ENCODE measurements around the gene GABRR2.

GRCh38 chr6:89350281-89350966 lies 35.3 kb upstream of the GABRR2 start:
- no peak for TF ChIP-seq CTCF (conservative IDR thresholded peaks at IDR 0.05)
- TF ChIP-seq ZFX (IDR thresholded peaks at IDR 0.05), result no peak

Measured in C4-2B (cell line).